ENCODE measurements around the gene JMJD8.
A peak's percentile ranks its signal among the peaks of the same experiment; 100 is the strongest.
"Not testable (repeated sequence)": the region's sequence is repeated elsewhere in the genome, so short reads cannot be mapped to it uniquely, and the experiment has no call there.

JMJD8 gene

DNA sequence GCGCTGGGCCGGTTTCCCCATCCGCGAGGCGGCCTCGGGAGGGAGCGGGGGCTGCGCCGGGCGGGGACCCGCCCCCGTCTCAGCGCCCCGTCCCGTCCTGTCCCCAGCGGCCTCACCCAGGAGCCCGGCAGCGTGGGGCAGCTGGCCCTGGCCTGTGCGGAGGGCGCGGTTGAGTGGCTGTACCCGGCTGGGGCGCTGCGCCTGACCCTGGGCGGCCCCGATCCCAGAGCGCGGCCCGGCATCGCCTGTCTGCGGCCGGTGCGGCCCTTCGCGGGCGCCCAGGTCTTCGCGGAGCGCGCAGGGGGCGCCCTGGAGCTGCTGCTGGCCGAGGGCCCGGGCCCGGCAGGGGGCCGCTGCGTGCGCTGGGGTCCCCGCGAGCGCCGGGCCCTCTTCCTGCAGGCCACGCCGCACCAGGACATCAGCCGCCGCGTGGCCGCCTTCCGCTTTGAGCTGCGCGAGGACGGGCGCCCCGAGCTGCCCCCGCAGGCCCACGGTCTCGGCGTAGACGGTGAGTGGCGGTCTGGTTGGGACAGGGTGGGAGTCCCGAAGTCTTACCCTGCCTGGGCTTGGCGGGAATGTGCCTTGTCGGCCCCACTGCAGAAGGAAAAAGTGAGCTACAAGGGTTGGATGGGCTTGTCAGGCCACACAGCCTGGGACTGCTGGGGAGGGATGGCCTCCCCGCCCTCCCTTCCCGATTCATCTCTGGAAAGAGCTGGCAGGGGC is 31.5 kb upstream of the JMJD8 start:
- Histone ChIP-seq H3K9me3 (replicated peaks in 1 of 11) (no peaks in the 10 kb centered on the region), H3K27ac (0 out of 22 replicates have a peak overlapping the region, but pooled peaks of 2 of the 11 experiments have one; percentile 5 to 7), H3K4me3 (peak overlapping the region; percentile 58 to 75 (median 68)), H3K9ac (peak overlapping the region; percentile 17 to 80 (median 68); a peak in 19 of 22 replicates), H3K36me3 (no peaks in the 10 kb centered on the region), H3K27me3 (peaks cover 28 to 71% (median 60%) of the 10 kb centered on the region in 11 experiments), H3K4me1 (peaks cover 55 to 81% (median 76%) of the 10 kb centered on the region in 10 experiments), H3K4me2 (peak overlapping the region; percentile 91 to 100 (median 100)), H4K20me1 (peaks cover 0 to 77% (median 48%) of the 10 kb centered on the region in 11 experiments; a peak in 18 of 22 replicates)
- TF ChIP-seq Cebpa-rat (IDR thresholded peaks at IDR 0.05), result no peak

DNA sequence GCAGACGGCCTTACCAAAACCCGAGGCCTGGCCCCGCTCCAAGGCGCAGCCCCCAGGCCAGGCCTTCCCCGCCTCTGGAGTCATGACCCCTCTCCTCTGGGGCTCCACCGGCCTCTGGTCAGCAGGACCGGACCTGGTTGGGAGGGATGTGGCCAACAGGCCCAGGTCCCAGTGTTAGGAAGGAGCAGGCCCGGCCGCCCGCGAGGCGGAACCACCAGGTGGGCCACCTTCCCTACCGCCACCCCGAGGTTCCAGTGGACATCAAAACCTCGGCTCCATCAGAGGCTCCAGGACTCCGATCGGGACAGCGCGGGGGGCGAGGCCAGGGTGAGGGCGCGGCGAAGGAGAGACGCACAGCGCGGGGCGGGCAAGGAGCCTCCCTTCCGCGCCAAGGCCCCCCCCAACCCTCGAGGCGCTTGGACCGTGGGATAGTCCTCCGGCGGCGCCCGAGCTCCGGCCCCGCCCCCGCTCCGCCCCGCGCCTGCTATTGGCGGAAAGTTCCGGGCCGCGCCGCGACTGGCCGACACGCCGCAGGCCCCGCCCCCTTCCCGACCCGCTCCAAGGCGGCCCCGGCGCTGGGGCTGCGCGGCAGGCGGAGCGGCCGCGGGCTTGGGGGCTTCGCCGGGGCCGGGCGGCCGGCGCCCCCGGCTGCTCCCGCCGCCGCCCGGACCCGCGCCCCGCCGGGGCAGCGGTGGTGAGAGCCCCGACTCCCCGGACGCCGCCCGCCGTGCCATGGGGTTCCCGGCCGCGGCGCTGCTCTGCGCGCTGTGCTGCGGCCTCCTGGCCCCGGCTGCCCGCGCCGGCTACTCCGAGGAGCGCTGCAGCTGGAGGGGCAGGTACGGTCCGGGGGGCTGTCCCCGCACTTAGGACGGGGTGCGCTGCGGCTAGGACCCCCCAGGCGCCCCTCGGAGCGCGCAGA is 30.7 kb upstream of the JMJD8 start, which contains the start of gene METRN:
METRN (plus strand) TSS at position 561 of the 919 bp plus-strand sequence; CDS start at position 733, 172 bp downstream.
- Histone ChIP-seq H3K9ac (peak within 1 kb of the TSS; percentile 17 to 80 (median 68); a peak in 19 of 22 replicates), H3K27me3 (peaks cover 36 to 79% (median 68%) of the 10 kb centered on the region in 11 experiments), H4K20me1 (peaks cover 0 to 80% (median 56%) of the 10 kb centered on the region in 11 experiments; a peak in 19 of 22 replicates), H3K36me3 (no peaks in the 10 kb centered on the region), H3K4me2 (peak within 1 kb of the TSS; percentile 91 to 100 (median 100)), H3K4me1 (peaks cover 49 to 81% (median 76%) of the 10 kb centered on the region in 10 experiments), H3K9me3 (replicated peaks in 1 of 11) (no peaks in the 10 kb centered on the region), H3K4me3 (peak within 1 kb of the TSS; percentile 58 to 75 (median 68)), H3K27ac (0 out of 22 replicates have a peak within 1 kb of the TSS, but pooled peaks of 2 of the 11 experiments have one; percentile 5 to 7)
- TF ChIP-seq Cebpa-rat (IDR thresholded peaks at IDR 0.05), result no peak

DNA sequence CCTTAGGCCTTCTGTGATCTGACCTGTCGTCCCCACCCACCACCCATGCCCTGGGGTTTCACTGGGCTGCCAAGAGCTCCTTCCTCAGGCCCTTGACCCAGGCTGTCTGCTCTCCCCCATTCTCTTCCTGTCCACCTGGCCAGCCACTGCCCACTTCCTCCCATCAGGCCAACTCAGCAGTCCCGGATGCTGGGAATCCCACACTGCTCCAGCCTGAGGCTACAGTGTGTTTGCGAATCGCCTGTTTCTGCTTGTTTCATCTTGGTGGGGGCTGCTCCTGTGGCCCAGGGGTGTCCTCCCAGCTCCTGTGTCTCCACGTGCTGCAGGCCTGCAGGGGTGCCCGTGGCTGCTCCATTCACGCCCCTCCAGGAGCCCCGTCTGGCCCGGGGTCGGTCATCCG is 29.9 kb upstream of the JMJD8 start:
- no peaks in the 10 kb centered on the region for H3K36me3 ChIP-seq
- 0 out of 22 replicates have a peak overlapping the region, but pooled peaks of 2 of the 11 experiments have one; percentile 18 for H3K9ac ChIP-seq
- peaks cover 43 to 86% (median 75%) of the 10 kb centered on the region in 11 experiments for H3K27me3 ChIP-seq
- peaks cover 42 to 79% (median 73%) of the 10 kb centered on the region in 10 experiments for H3K4me1 ChIP-seq
- no peaks in the 10 kb centered on the region for H3K9me3 ChIP-seq (replicated peaks in 1 of 11)
- H4K20me1 ChIP-seq, result peaks cover 0 to 81% (median 58%) of the 10 kb centered on the region in 11 experiments; a peak in 19 of 22 replicates
- H3K4me2 ChIP-seq, result peak overlapping the region; percentile 91 to 100 (median 100)
- H3K4me3 ChIP-seq, result peak overlapping the region in 2 of 10 experiments; percentile 68 to 74; a peak in 3 of 20 replicates
- TF ChIP-seq Cebpa-rat (IDR thresholded peaks at IDR 0.05), result no peak
- no peak overlapping the region for H3K27ac ChIP-seq

- H3K4me3 ChIP-seq; H3K36me3 ChIP-seq; H3K4me2 ChIP-seq; H3K9ac ChIP-seq; H3K27ac ChIP-seq; H3K9me3 ChIP-seq (replicated peaks in 1 of 11): not testable (repeated sequence)
- H3K4me1 ChIP-seq, result peaks cover 32 to 66% (median 60%) of the 10 kb centered on the region in 10 experiments
- peaks cover 56 to 92% (median 86%) of the 10 kb centered on the region in 11 experiments for H3K27me3 ChIP-seq
- peaks cover 0 to 81% (median 48%) of the 10 kb centered on the region in 11 experiments; a peak in 19 of 22 replicates for H4K20me1 ChIP-seq
These were observed 28.7 kb upstream of the JMJD8 start for GRCh38 chr16:712740-713250.

DNA sequence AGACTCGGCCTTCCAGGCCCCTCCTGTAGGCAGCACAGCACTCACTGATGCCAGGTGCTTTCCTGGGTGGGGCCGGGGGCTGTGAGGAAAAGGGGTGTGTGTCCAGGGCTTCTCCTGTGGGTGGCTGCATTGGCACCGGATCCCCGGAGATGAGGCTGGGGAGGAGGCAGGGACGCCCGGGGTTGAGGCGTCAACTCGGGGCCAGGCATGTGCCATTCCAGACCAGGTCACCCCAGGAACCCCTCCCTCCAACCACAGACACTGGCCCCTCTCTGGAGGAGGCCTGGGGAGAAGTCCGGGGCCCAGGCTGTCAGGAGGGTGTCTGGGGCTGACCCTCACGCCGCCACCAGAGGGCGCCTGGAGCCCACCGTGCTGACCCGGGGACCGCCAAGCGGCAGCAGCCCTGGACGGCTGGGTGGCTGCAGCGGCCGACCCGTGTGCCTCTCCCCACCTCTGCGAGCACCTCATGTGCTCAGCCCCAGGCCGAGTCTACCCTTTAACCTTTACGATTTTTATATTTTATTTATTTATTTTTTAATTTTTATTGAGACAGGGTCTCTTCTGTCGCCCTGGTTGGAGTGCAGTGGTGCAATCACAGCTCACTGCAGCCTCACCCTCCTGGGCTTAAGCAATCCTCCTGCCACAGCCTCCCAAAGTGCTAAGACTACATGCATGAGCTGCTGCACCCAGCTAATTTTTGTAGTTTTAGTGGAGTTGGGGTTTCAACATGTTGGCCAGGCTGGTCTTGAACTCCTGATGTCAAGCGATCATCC is 27.6 kb upstream of the JMJD8 start:
- Histone ChIP-seq H3K27ac (no peak overlapping the region), H3K4me2 (peak overlapping the region in 7 of 11 experiments; percentile 54 to 82 (median 62); a peak in 11 of 22 replicates), H3K4me1 (peaks cover 27 to 59% (median 50%) of the 10 kb centered on the region in 10 experiments), H3K9me3 (replicated peaks in 1 of 11) (no peaks in the 10 kb centered on the region), H3K9ac (no peak overlapping the region), H3K4me3 (no peak overlapping the region), H3K36me3 (no peaks in the 10 kb centered on the region), H4K20me1 (peaks cover 0 to 81% (median 52%) of the 10 kb centered on the region in 11 experiments; a peak in 19 of 22 replicates), H3K27me3 (peaks cover 67 to 94% (median 89%) of the 10 kb centered on the region in 11 experiments)
- peak in 1 of 11 experiments; percentile 65; a peak in 1 of 22 replicates for TF ChIP-seq Cebpa-rat (IDR thresholded peaks at IDR 0.05)

DNA sequence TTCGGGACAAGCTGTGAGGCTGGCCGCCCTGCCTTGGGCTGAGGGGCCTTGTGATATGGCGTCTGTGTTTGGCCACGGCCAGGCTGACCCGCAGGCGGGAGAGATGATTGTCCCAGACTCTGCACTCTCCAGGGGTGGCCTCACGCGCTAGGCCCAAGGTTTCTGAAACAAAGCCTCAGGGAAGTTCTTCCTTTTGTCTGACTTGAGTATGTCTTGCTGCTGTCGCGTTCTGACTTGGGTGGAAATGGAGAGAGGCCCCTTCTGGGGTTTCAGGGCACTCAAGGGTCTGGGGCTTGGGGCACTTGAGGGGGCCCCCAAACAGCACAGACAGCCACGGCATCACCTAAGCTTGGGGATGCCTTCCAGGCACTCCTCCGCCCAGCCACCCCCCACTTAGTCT is 26.9 kb upstream of the JMJD8 start:
- Histone ChIP-seq H3K9ac (peak overlapping the region in 4 of 11 experiments; percentile 12 to 23 (median 16); a peak in 3 of 22 replicates), H3K4me1 (peaks cover 20 to 59% (median 50%) of the 10 kb centered on the region in 10 experiments), H4K20me1 (peaks cover 0 to 81% (median 52%) of the 10 kb centered on the region in 11 experiments; a peak in 19 of 22 replicates), H3K4me3 (no peak overlapping the region; a peak in 1 of 20 replicates), H3K27ac (no peak overlapping the region), H3K27me3 (peaks cover 67 to 94% (median 89%) of the 10 kb centered on the region in 11 experiments), H3K4me2 (peak overlapping the region in 9 of 11 experiments; percentile 25 to 82 (median 56); a peak in 16 of 22 replicates), H3K36me3 (no peaks in the 10 kb centered on the region), H3K9me3 (replicated peaks in 1 of 11) (no peaks in the 10 kb centered on the region)
- TF ChIP-seq Cebpa-rat (IDR thresholded peaks at IDR 0.05), result no peak

GRCh38 chr16:710500-711075 is 26.5 kb upstream of the JMJD8 start:
- Histone ChIP-seq H3K27ac (no peak overlapping the region), H3K4me1 (peaks cover 15 to 56% (median 47%) of the 10 kb centered on the region in 10 experiments), H3K4me2 (peak overlapping the region in 9 of 11 experiments; percentile 25 to 82 (median 56); a peak in 17 of 22 replicates), H3K9me3 (replicated peaks in 1 of 11) (no peaks in the 10 kb centered on the region), H3K4me3 (no peak overlapping the region; a peak in 1 of 20 replicates), H4K20me1 (peaks cover 0 to 79% (median 49%) of the 10 kb centered on the region in 11 experiments; a peak in 18 of 22 replicates), H3K9ac (peak overlapping the region in 4 of 11 experiments; percentile 12 to 23 (median 16); a peak in 3 of 22 replicates), H3K36me3 (no peaks in the 10 kb centered on the region), H3K27me3 (peaks cover 67 to 94% (median 89%) of the 10 kb centered on the region in 11 experiments)
- TF ChIP-seq Cebpa-rat (IDR thresholded peaks at IDR 0.05), result no peak
